Hepatic stellate cell (primary cell): Measurements from ENCODE around the gene SNX32.
"Not testable (repeated sequence)": the region's sequence is repeated elsewhere in the genome, so short reads cannot be mapped to it uniquely, and the experiment has no call there.

Experiments
- DNase-seq: peaks from one replicate; pipeline ENCODE4 v3.0.0; 2011; ENCODE audit warnings: low spot score

SNX32 gene

DNA sequence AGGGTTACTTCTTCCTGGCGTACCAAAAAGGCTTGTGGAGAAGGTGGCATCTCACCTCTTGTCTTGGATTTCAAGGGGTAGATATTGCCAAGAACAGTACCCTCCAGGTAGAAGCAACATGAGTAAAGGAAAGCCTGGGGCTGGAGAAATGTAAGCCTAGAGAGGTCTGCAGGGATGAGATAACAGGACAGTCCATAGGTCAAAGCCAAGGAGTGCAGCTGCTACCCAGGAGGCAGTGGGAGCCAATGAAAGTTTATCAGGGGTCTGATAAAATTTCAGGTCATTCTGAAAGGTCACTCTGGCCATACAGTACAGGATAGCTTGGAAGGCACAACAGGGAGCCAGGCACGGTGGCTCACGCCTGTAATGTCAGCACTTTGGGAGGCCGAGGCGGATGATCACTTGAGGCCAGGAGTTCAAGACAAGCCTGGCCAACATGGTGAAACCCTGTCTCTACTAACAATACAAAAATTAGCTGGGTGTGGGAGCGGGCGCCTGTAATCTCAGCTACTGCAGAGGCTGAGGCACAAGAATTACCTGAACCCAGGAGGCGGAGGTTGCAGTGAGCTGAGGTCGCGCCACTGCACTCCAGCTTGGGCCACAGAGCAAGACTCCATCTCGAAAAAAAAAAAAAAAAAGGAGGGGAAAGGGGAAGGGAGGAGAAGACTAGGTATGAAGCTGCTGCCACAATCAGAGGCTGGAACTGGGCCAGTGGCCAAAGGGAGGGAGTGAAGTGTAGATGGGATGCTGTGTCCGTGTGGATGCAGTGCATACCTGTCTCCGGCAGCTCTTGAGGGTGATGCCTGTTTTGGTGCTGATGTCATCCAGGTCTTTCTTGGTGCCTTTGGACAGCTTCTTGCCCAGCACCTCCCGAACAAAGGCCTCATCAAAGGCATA lies 53.3 kb downstream of the SNX32 start:
- no peak for DNase-seq

GRCh38 chr11:65887723-65888162 lies 54.0 kb downstream of the SNX32 start:
- no peak for DNase-seq

GRCh38 chr11:65888163-65888814 lies 54.5 kb downstream of the SNX32 start, which contains the start of gene FIBP:
Gene FIBP (minus strand): TSS chr11:65888471. CDS start chr11:65888418, 53 bp downstream.
- peak; percentile 98 for DNase-seq

- peak; percentile 96 for DNase-seq
These were observed 56.8 kb downstream of the SNX32 start, which contains the start of gene CCDC85B for GRCh38 chr11:65890324-65891218. Gene CCDC85B (plus strand): TSS chr11:65890673. CDS start chr11:65890784, 111 bp downstream.

DNA sequence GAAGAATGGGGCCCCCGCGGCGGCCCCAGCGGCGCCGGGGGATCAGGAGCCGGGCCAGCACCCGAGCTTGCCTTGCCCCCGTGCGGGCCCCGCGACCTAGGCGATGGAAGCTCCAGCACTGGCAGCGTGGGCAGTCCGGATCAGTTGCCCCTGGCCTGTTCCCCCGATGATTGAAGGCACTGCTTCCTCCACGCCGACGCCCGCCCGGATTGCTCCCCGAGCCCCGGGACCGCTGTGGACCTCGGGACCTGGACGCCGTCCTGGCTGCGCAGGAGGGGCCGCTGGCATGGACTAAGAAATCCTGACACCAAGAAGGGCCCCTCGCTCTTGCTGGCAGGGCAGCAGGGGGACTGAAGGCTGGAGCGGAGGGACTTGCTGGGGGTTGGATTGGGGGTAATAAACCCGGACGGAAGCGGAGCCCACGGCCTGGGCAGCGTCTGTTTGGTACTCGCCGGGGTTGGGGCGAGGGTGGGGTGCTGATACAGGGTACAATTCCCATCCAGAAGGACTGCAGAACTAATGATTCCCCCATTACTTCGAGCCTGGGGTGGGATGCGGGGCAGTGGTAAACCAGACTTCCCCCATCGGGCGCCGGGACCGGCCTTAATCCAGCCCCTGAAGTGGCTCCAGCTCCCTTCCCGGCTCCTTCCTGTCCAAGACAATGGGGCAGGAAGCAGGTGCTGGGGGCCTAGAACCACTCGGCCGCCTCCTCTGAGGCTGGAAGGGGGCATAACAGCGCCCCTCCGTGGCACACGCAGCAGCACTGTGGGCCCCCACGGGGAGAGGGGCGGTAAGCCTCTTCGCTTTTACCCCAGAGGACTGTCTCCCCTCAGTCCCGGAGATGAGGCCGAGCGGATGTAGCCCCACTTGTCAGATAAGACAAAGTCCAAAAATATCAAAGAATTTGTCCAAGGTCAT lies 57.7 kb downstream of the SNX32 start:
- no peak for DNase-seq

GRCh38 chr11:65892137-65892540 lies 58.4 kb downstream of the SNX32 start:
- DNase-seq = not testable (repeated sequence)

GRCh38 chr11:65892661-65893317 lies 59.0 kb downstream of the SNX32 start:
- no peak for DNase-seq

DNA sequence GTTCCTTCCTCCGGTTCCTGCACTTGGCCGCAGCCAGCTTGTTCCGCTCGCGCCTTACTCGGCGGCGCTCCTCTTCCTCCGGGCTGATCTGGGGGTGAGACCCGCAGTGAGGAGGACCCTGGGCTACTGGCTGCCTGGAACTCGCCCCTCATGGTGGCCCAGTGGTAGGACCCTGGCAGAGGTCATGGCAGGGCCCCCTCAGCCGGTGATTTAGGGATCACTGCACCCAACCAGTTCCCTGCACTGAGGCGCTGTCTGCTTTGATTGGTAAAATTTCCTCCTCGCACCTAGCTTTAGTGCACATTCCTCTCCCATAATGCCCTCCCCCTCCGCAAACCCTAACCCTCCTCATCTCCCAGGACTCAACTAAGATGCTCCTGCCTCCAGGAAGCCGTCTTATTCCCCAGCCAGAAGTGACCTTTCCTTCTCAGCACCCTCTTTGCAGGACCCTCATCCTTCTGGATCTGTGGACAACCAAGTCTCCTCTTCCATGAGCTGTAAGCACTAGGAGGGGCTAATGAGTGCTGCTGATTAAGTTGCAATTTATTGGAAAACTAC lies 60.4 kb downstream of the SNX32 start:
- no peak for DNase-seq

- DNase-seq = no peak
These were observed 61.8 kb downstream of the SNX32 start for GRCh38 chr11:65895482-65895981.

- no peak for DNase-seq
These were observed 62.6 kb downstream of the SNX32 start for GRCh38 chr11:65896034-65896999.

- DNase-seq = no peak
These were observed 63.3 kb downstream of the SNX32 start for GRCh38 chr11:65897020-65897471.

DNA sequence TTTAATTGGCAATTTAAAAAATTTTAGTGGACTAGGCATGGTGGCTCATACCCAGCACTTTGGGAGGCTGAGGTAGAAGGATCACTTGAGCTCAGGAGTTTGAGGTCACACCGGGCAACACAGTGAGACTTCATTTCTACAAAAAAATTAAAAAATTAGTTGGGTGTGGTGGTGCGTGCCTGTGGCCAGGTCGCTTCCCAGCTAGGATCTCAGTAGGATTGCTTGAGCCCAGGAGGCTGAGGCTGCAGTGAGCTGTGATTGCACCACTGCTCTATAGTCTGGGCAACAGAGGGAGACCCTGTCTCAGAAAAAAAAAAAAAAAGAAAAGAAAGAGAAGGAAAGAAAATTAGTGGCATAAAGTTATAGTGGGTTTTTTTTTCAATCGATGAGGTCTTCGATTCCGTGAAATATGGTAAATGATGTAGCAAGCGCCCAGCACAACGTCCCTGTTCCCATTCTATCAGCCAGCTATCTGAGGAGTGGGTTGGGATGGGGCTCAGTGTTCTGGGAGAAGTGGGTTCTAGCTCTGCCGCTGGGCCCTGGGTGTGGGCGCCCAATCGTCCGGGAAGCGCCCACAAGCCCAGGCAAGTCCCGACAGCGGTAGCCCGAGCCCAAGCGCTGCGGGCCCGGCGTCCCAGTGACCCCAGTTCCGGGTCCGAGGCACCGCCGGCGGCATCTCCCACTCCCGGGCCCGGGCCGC lies 65.0 kb downstream of the SNX32 start:
- DNase-seq = no peak

DNA sequence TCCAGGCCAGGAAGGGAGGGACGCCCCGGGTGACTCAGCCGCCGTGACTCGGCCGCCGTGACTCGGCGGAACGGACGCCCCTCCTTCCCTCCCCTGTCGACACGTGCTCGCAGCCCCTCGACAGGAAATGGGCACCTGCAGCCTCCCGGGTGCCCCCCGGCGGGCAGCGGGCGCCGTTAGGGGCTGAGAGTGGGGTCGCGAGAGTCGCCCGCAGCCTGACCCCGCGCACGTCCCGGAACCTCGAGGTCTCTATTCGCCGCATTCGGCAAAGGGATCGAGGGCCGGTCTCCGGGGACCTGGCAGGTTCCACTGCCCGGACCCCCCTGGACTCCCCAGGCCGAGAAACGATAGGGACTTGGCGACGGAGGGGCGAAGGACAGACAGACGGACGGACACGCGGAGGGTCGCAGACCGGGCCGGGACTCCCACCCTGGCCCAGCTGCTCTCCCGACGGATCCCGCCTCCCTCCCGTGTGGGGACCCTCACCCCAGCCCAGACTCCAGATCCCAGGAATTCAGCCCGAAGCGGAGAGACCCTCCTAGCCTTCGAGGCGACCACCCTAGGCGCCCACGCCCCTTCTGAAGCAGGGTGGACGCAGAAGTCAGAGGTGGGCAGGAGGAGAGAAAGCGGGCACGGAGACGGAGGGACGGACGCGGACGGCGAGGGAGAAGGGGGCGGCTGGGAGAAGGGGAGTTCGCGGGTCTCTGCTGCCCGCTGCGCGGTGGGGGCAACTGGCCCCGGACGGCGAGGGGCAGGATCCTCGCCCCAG lies 65.8 kb downstream of the SNX32 start:
- DNase-seq = peak; percentile 88

DNA sequence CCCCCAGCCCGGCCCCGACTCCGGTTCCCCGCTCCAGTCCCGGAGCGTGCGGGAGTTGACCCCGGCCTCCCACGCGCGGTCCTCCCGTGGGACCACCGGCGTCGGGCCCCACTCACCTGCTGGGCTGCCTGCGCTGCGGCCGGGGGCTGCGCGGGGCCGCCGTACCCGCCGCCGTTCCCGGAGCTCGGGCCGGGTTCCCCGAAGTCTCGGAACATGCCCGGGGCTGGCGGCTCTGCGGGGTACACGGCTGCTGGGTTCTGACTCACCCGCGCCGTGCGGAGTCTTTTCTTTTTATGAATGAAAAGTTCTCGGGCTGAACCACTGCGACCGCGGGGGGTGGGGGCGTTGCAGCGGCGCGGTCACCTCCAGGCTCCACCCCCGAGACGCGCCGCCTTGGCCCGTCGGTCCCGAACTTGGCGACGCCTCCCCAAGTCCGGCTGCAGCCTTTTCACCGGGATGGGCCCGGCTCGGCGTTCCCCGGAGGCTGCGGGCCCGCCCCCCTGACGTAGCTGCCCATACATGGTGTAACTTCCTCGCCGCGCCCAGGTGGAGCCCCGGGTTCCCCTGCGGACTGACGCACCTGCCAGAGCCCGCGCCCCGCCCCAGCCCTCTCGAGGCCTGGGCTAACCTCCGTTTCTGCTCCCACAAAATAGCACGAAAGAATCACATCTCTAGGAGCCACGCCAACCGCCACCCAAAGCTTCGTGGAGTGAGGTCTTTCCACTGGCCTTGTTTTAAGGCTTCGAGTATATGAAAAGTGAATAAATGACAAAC lies 66.5 kb downstream of the SNX32 start, which contains the start of gene FOSL1:
TSS of gene FOSL1 (minus strand) at position 264 of the 774 bp plus-strand sequence. CDS start at position 215, 49 bp downstream.
- DNase-seq = peak; percentile 93

DNA sequence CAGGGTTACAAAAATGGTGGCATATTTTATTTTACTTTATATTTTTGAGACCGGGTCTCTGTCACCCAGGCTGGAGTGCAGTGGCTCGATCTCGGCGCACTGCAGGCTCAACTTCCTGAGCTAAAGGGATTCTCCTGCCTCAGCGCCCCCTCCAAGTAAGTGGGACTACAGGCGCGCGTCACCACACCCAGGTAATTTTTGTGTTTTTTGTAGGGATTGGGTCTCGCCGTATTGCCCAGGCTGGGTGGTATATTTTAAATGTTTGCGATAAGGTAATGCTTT lies 67.1 kb downstream of the SNX32 start:
- no peak for DNase-seq

DNA sequence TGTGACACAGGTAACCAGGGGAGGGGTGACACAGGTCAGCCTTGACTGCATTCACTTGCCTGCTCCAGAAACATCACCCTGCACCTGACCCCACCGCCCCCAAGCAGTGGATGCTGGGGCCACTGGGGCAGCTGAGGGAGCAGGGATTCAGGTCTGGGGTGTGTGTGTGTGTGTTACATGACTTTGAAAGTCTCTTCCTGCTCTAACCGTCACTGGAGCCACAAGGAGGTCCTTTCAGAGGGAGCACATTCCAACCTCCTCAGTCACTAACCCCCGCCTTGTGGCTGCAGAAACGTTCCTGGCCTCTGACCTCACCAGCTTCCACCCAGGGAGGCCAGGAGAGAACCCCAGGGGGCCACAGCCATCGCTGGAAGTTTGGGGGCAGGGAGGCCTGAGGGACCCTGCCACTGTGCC lies 69.3 kb downstream of the SNX32 start:
- DNase-seq = peak; percentile 88
